GM18511 (cell line): ENCODE data around the gene POLE4.

Experiments
- ATAC-seq: cut with Tn5 transposase; IDR thresholded peaks from one replicate; pipeline ENCODE4 v1.9.1; 2021; ENCODE audit warnings: mild to moderate bottlenecking, moderate library complexity; ENCODE audit not compliant: unreplicated experiment

Gene POLE4

GRCh38 chr2:74939919-74940812 lies 18.3 kb upstream of the POLE4 start:
- ATAC-seq: no peak

- no peak for ATAC-seq
These were observed 17.2 kb upstream of the POLE4 start for GRCh38 chr2:74941284-74941683.

- ATAC-seq: no peak
These were observed 16.2 kb upstream of the POLE4 start for GRCh38 chr2:74942263-74942662.

- peak; percentile 100 for ATAC-seq
These were observed 13.3 kb upstream of the POLE4 start for GRCh38 chr2:74944987-74945787.

- no peak for ATAC-seq
These were observed 12.6 kb upstream of the POLE4 start for GRCh38 chr2:74945788-74946331.

GRCh38 chr2:74947703-74948102 lies 10.7 kb upstream of the POLE4 start:
- no peak for ATAC-seq

GRCh38 chr2:74948779-74949178 lies 9.7 kb upstream of the POLE4 start:
- no peak for ATAC-seq

GRCh38 chr2:74951211-74951754 lies 7.2 kb upstream of the POLE4 start:
- ATAC-seq: no peak

GRCh38 chr2:74952575-74952974 lies 5.9 kb upstream of the POLE4 start:
- no peak for ATAC-seq

- no peak for ATAC-seq
These were observed 4.5 kb upstream of the POLE4 start for GRCh38 chr2:74953796-74954499.

GRCh38 chr2:74954500-74954874 lies 4.0 kb upstream of the POLE4 start:
- no peak for ATAC-seq

- ATAC-seq: no peak
These were observed 563 bp upstream of the POLE4 start for GRCh38 chr2:74957886-74958273.

- no peak for ATAC-seq
These were observed 786 bp downstream of the POLE4 start for GRCh38 chr2:74959106-74959751.

- no peak for ATAC-seq
These were observed 8.4 kb downstream of the POLE4 start for GRCh38 chr2:74966887-74967286.

- no peak for ATAC-seq
These were observed 16.6 kb downstream of the POLE4 start for GRCh38 chr2:74975016-74975415.

- ATAC-seq: no peak
These were observed 21.4 kb downstream of the POLE4 start for GRCh38 chr2:74979844-74980243.

GRCh38 chr2:74982577-74982976 lies 24.1 kb downstream of the POLE4 start:
- no peak for ATAC-seq

- ATAC-seq: no peak
These were observed 25.4 kb downstream of the POLE4 start for GRCh38 chr2:74983631-74984392.

GRCh38 chr2:74984947-74985637 lies 26.6 kb downstream of the POLE4 start:
- no peak for ATAC-seq
